Measurements from ENCODE around the gene TMEM169.

DNA sequence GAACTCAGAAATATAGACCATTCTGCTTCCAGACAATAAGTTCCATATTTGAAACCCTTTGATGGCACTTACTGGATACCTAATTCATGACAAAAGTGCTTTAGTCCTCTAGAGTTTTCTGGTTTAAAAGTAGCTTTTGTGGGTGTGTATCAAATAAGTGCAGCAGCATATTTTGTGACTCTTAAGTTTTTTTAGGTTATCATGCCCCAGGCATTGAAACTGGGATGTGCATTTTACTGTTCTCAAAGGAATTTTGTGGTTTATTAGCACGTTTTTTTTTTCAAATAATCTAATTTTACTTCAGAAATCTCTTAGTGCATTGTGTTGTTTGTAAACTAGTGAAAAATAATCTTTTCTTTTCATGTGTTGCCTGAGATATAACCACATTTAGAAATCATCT is 28.9 kb downstream of the TMEM169 start:
- TF ChIP-seq, protein P1, sequence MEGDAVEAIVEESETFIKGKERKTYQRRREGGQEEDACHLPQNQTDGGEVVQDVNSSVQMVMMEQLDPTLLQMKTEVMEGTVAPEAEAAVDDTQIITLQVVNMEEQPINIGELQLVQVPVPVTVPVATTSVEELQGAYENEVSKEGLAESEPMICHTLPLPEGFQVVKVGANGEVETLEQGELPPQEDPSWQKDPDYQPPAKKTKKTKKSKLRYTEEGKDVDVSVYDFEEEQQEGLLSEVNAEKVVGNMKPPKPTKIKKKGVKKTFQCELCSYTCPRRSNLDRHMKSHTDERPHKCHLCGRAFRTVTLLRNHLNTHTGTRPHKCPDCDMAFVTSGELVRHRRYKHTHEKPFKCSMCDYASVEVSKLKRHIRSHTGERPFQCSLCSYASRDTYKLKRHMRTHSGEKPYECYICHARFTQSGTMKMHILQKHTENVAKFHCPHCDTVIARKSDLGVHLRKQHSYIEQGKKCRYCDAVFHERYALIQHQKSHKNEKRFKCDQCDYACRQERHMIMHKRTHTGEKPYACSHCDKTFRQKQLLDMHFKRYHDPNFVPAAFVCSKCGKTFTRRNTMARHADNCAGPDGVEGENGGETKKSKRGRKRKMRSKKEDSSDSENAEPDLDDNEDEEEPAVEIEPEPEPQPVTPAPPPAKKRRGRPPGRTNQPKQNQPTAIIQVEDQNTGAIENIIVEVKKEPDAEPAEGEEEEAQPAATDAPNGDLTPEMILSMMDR (IDR thresholded peaks at IDR 0.05; ENCODE audit: low read depth, low read length, poor library complexity, severe bottlenecking), result no peak
- TF ChIP-seq EZH2phosphoT487 (IDR thresholded peaks at IDR 0.05; ENCODE audit: borderline replicate concordance, low read length), result no peak
